ENCODE measurements around the gene MAG. TPM values are rescaled to one million over a fixed set of nuclear protein-coding genes. Genes with fewer than 3 reads are reported as not detected.

The MAG gene
- total and polyA plus RNA-seq, 10 of the 15 experiments (the other 5 are each of a cell fraction or from before 2014, with no cell fraction given): 0.03 to 0.82 (median 0.17) TPM; not detected in 2

GRCh38 chr19:35348911-35349611 is 57.1 kb downstream of the MAG start (continued):
- TF ChIP-seq HDGF (IDR thresholded peaks at IDR 0.05) (no peak), BRCA1 (IDR thresholded peaks at IDR 0.05; ENCODE audit: low read depth, low read length) (no peak), MLLT1 (IDR thresholded peaks at IDR 0.05) (no peak), ZNF384 (IDR thresholded peaks at IDR 0.05; ENCODE audit: borderline replicate concordance, low read depth, low read length) (no peak), ZNF217 (IDR thresholded peaks at IDR 0.05) (no peak), SUPT20H (IDR thresholded peaks at IDR 0.05; ENCODE audit: borderline replicate concordance, control insufficient read depth, low read depth, low read length) (no peak), EED (IDR thresholded peaks at IDR 0.05; ENCODE audit: low read depth) (no peak), IRF4 (IDR thresholded peaks at IDR 0.05; ENCODE audit: low read depth, low read length) (no peak), CBX5 (IDR thresholded peaks at IDR 0.05; ENCODE audit: low read depth) (no peak), POLR2AphosphoS5 (IDR thresholded peaks at IDR 0.05; ENCODE audit: low read length) (peak; percentile 12; the same call in 1 of the 2 replicates), TAF1 (IDR thresholded peaks at IDR 0.05; ENCODE audit: borderline replicate concordance, low read depth, low read length) (no peak), ZSCAN29 (IDR thresholded peaks at IDR 0.05) (no peak), ZNF687 (IDR thresholded peaks at IDR 0.05) (peak; percentile 92), PAX5 (IDR thresholded peaks at IDR 0.05; ENCODE audit: borderline replicate concordance, low read depth, low read length) (0 out of 2 replicates have a peak, but pooled peaks have one; percentile 23), MTA2 (IDR thresholded peaks at IDR 0.05; ENCODE audit: low read depth) (no peak), POLR2A (IDR thresholded peaks at IDR 0.05; ENCODE audit: low read depth, low read length) (peak; percentile 73)
- TF ChIP-seq, protein P1, sequence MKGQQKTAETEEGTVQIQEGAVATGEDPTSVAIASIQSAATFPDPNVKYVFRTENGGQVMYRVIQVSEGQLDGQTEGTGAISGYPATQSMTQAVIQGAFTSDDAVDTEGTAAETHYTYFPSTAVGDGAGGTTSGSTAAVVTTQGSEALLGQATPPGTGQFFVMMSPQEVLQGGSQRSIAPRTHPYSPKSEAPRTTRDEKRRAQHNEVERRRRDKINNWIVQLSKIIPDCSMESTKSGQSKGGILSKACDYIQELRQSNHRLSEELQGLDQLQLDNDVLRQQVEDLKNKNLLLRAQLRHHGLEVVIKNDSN (IDR thresholded peaks at IDR 0.05; ENCODE audit: borderline replicate concordance, extremely low read length, insufficient read depth, low read depth, low read length): no peak
- TF ChIP-seq, protein P2, sequence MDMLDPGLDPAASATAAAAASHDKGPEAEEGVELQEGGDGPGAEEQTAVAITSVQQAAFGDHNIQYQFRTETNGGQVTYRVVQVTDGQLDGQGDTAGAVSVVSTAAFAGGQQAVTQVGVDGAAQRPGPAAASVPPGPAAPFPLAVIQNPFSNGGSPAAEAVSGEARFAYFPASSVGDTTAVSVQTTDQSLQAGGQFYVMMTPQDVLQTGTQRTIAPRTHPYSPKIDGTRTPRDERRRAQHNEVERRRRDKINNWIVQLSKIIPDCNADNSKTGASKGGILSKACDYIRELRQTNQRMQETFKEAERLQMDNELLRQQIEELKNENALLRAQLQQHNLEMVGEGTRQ (IDR thresholded peaks at IDR 0.05; ENCODE audit: borderline replicate concordance, low read depth, low read length): no peak
- TF ChIP-seq, protein P3, sequence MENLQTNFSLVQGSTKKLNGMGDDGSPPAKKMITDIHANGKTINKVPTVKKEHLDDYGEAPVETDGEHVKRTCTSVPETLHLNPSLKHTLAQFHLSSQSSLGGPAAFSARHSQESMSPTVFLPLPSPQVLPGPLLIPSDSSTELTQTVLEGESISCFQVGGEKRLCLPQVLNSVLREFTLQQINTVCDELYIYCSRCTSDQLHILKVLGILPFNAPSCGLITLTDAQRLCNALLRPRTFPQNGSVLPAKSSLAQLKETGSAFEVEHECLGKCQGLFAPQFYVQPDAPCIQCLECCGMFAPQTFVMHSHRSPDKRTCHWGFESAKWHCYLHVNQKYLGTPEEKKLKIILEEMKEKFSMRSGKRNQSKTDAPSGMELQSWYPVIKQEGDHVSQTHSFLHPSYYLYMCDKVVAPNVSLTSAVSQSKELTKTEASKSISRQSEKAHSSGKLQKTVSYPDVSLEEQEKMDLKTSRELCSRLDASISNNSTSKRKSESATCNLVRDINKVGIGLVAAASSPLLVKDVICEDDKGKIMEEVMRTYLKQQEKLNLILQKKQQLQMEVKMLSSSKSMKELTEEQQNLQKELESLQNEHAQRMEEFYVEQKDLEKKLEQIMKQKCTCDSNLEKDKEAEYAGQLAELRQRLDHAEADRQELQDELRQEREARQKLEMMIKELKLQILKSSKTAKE (IDR thresholded peaks at IDR 0.05; ENCODE audit: low read depth, poor library complexity, severe bottlenecking): no peak

Data from GM12878 (cell line).